HG02642 (cell line): ENCODE measurements around the gene DYNLT3.

Experiments used
- ATAC-seq: cut with Tn5 transposase; IDR thresholded peaks from one replicate; pipeline ENCODE4 v1.9.1; 2021; ENCODE audit warnings: mild to moderate bottlenecking; ENCODE audit not compliant: unreplicated experiment, poor library complexity

DYNLT3 gene

DNA sequence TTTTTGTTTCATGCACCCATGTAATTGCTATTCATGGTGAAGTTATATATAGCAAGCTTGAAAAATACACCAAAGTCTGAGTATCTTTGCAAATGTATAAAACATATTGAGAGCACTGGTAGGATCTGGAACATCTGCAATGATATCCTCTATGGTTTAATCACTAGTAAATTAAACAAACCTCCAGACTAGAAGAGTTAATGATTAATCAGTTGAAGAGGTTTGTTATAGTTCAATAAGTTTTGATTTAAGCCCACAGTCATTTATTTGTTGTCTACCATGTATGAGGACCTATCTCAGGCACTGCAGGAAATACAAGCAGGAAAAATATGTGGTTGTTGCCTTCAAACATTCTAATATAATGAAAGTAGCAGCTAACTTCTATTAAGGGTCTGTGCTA, 51.1 kb downstream of the DYNLT3 start:
- ATAC-seq: no peak
